ENCODE measurements around the gene PTMS.

PTMS gene

DNA sequence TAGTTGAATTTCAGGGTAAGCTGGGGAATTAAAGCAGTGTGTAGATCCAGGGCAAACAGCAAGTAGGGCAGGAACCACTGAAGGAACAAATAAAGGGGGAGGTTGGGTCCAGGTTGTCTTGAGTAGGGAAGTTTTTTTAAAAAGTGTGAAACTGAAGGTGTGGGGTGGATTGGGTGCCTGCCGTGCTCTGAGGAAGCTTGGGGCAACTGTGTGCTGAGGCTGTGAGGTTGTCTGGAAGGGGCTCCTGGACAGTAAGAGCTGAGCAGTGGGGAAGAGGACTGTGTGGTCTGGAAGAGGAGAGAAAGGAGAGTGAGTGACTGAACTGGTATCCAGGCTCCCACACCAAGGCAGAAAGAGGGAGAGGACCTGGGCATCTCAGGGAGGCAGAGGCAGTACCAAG lies 44.6 kb downstream of the PTMS start:
- H2AFZ ChIP-seq (ENCODE audit: low read length): peak overlapping the region; percentile 53
- H2BK120ac ChIP-seq (ENCODE audit: low read depth, low read length): no peak overlapping the region
- H3K27ac ChIP-seq (replicated peaks; ENCODE audit: low read length): no peak overlapping the region
- H2BK5ac ChIP-seq (ENCODE audit: low read length): no peak overlapping the region
- H3K36me3 ChIP-seq (replicated peaks in 1 of 2; ENCODE audit: control insufficient read depth in 2 of 2, insufficient read depth in 2 of 2, low read length in 2 of 2): no peaks in the 10 kb centered on the region
- H3K23ac ChIP-seq (ENCODE audit: low read depth, low read length, poor library complexity): no peak overlapping the region
- no peak overlapping the region for H4K91ac ChIP-seq (ENCODE audit: low read depth, low read length, poor library complexity)
- no peak overlapping the region for H3K9ac ChIP-seq (ENCODE audit: low read depth, low read length, poor library complexity)
- no peak for DNase-seq (ENCODE audit: low spot score)
- no peak overlapping the region for H3K4me2 ChIP-seq (ENCODE audit: insufficient read depth, low read length, poor library complexity, severe bottlenecking)
- H2BK15ac ChIP-seq (ENCODE audit: low read length): no peak overlapping the region
- H3K4me1 ChIP-seq (ENCODE audit: control insufficient read depth in 2 of 2, insufficient read depth in 1 of 2, low read depth in 1 of 2, low read length in 2 of 2): no peaks in the 10 kb centered on the region
- H3K14ac ChIP-seq (ENCODE audit: low read length): no peak overlapping the region
- no peak overlapping the region for H3K4ac ChIP-seq (ENCODE audit: low read length)
- H3K27me3 ChIP-seq (ENCODE audit: control insufficient read depth in 3 of 3, insufficient read depth in 3 of 3, low read depth in 1 of 3, low read length in 3 of 3): no peaks in the 10 kb centered on the region
- H3K18ac ChIP-seq (ENCODE audit: low read length): no peak overlapping the region
- H2BK12ac ChIP-seq (ENCODE audit: low read length): no peak overlapping the region
- H3K9me3 ChIP-seq (replicated peaks in 1 of 2; ENCODE audit: control insufficient read depth in 2 of 2, insufficient read depth in 1 of 2, low read depth in 1 of 2, low read length in 2 of 2): no peaks in the 10 kb centered on the region
- no peak overlapping the region for H2AK5ac ChIP-seq (ENCODE audit: low read depth, low read length)
- no peaks in the 10 kb centered on the region for H3K79me1 ChIP-seq (ENCODE audit: low read depth, low read length)
- H3K4me3 ChIP-seq (ENCODE audit: low read length in 2 of 2): no peak overlapping the region
- H4K8ac ChIP-seq (ENCODE audit: low read depth, low read length): no peak overlapping the region
- WGBS, 2 donors (ENCODE audit: extremely low coverage in 2 of 2, insufficient read length in 2 of 2, insufficient replicate concordance in 1 of 2): no CpG with 5 or more reads among the region's 1 CpG

DNA sequence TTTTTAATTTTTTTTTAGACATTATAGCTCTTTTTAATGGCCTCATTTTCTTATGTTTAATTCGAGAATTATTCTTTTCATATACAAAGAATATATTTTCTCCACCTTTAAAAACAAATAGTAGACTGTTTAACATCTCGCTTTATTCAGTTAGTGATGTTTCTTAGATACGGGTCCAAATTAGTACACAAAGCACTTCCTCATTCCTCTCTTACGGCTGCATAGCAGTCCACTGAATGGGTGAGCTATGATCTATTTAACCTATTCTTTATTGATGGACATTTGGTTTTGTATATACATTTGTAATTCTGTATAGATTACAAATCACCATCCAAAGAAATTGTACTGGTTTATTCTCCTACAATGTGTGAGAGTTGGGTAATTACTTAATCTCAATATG lies 47.2 kb downstream of the PTMS start:
- DNase-seq (ENCODE audit: low spot score): no peak
- Histone ChIP-seq H3K4ac (ENCODE audit: low read length) (no peak overlapping the region), H2AFZ (ENCODE audit: low read length) (no peak overlapping the region), H3K9ac (ENCODE audit: low read depth, low read length, poor library complexity) (no peak overlapping the region), H2AK5ac (ENCODE audit: low read depth, low read length) (no peak overlapping the region), H3K79me1 (ENCODE audit: low read depth, low read length) (peaks cover 2% of the 10 kb centered on the region), H3K23ac (ENCODE audit: low read depth, low read length, poor library complexity) (no peak overlapping the region), H4K8ac (ENCODE audit: low read depth, low read length) (no peak overlapping the region), H2BK5ac (ENCODE audit: low read length) (no peak overlapping the region), H3K9me3 (replicated peaks in 1 of 2; ENCODE audit: control insufficient read depth in 2 of 2, insufficient read depth in 1 of 2, low read depth in 1 of 2, low read length in 2 of 2) (peaks cover 0 to 4% of the 10 kb centered on the region in 2 donors), H3K4me2 (ENCODE audit: insufficient read depth, low read length, poor library complexity, severe bottlenecking) (no peak overlapping the region), H3K18ac (ENCODE audit: low read length) (no peak overlapping the region), H3K27me3 (ENCODE audit: control insufficient read depth in 3 of 3, insufficient read depth in 3 of 3, low read depth in 1 of 3, low read length in 3 of 3) (no peaks in the 10 kb centered on the region), H2BK15ac (ENCODE audit: low read length) (no peak overlapping the region), H3K4me3 (ENCODE audit: low read length in 2 of 2) (no peak overlapping the region), H2BK12ac (ENCODE audit: low read length) (no peak overlapping the region), H3K4me1 (ENCODE audit: control insufficient read depth in 2 of 2, insufficient read depth in 1 of 2, low read depth in 1 of 2, low read length in 2 of 2) (peaks cover 9 to 10% of the 10 kb centered on the region in 2 donors), H3K14ac (ENCODE audit: low read length) (no peak overlapping the region), H3K36me3 (replicated peaks in 1 of 2; ENCODE audit: control insufficient read depth in 2 of 2, insufficient read depth in 2 of 2, low read length in 2 of 2) (no peaks in the 10 kb centered on the region), H2BK120ac (ENCODE audit: low read depth, low read length) (no peak overlapping the region), H3K27ac (replicated peaks; ENCODE audit: low read length) (no peak overlapping the region), H4K91ac (ENCODE audit: low read depth, low read length, poor library complexity) (no peak overlapping the region)
- WGBS, 2 donors (ENCODE audit: extremely low coverage in 2 of 2, insufficient read length in 2 of 2, insufficient replicate concordance in 1 of 2): no CpG with 5 or more reads among the region's 4 CpGs

- Histone ChIP-seq H3K27ac (replicated peaks; ENCODE audit: low read length) (no peak overlapping the region), H4K91ac (ENCODE audit: low read depth, low read length, poor library complexity) (no peak overlapping the region), H4K8ac (ENCODE audit: low read depth, low read length) (no peak overlapping the region), H3K18ac (ENCODE audit: low read length) (no peak overlapping the region), H2BK12ac (ENCODE audit: low read length) (no peak overlapping the region), H2BK120ac (ENCODE audit: low read depth, low read length) (no peak overlapping the region), H3K36me3 (replicated peaks in 1 of 2; ENCODE audit: control insufficient read depth in 2 of 2, insufficient read depth in 2 of 2, low read length in 2 of 2) (no peaks in the 10 kb centered on the region), H3K9ac (ENCODE audit: low read depth, low read length, poor library complexity) (no peak overlapping the region), H3K4ac (ENCODE audit: low read length) (no peak overlapping the region), H3K4me2 (ENCODE audit: insufficient read depth, low read length, poor library complexity, severe bottlenecking) (no peak overlapping the region), H3K4me1 (ENCODE audit: control insufficient read depth in 2 of 2, insufficient read depth in 1 of 2, low read depth in 1 of 2, low read length in 2 of 2) (peaks cover 35% of the 10 kb centered on the region in 2 donors), H3K23ac (ENCODE audit: low read depth, low read length, poor library complexity) (no peak overlapping the region), H2AK5ac (ENCODE audit: low read depth, low read length) (no peak overlapping the region), H2BK5ac (ENCODE audit: low read length) (no peak overlapping the region), H2AFZ (ENCODE audit: low read length) (no peak overlapping the region), H3K27me3 (ENCODE audit: control insufficient read depth in 3 of 3, insufficient read depth in 3 of 3, low read depth in 1 of 3, low read length in 3 of 3) (no peaks in the 10 kb centered on the region), H3K14ac (ENCODE audit: low read length) (no peak overlapping the region), H3K9me3 (replicated peaks in 1 of 2; ENCODE audit: control insufficient read depth in 2 of 2, insufficient read depth in 1 of 2, low read depth in 1 of 2, low read length in 2 of 2) (peaks cover 0 to 4% of the 10 kb centered on the region in 2 donors), H3K4me3 (ENCODE audit: low read length in 2 of 2) (no peak overlapping the region), H2BK15ac (ENCODE audit: low read length) (no peak overlapping the region), H3K79me1 (ENCODE audit: low read depth, low read length) (peaks cover 2% of the 10 kb centered on the region)
- no peak for DNase-seq (ENCODE audit: low spot score)
- no CpG with 5 or more reads among the region's 3 CpGs for WGBS, 2 donors (ENCODE audit: extremely low coverage in 2 of 2, insufficient read length in 2 of 2, insufficient replicate concordance in 1 of 2)
These were observed 50.4 kb downstream of the PTMS start for GRCh38 chr12:6816598-6816997.

GRCh38 chr12:6817098-6817497 lies 50.9 kb downstream of the PTMS start:
- no peak overlapping the region for H2AFZ ChIP-seq (ENCODE audit: low read length)
- peaks cover 38% of the 10 kb centered on the region in 2 donors for H3K4me1 ChIP-seq (ENCODE audit: control insufficient read depth in 2 of 2, insufficient read depth in 1 of 2, low read depth in 1 of 2, low read length in 2 of 2)
- no peak overlapping the region for H3K4me2 ChIP-seq (ENCODE audit: insufficient read depth, low read length, poor library complexity, severe bottlenecking)
- peak overlapping the region; percentile 33 for H2BK5ac ChIP-seq (ENCODE audit: low read length)
- H2BK15ac ChIP-seq (ENCODE audit: low read length): no peak overlapping the region
- H2BK120ac ChIP-seq (ENCODE audit: low read depth, low read length): no peak overlapping the region
- H4K8ac ChIP-seq (ENCODE audit: low read depth, low read length): no peak overlapping the region
- H3K27ac ChIP-seq (replicated peaks; ENCODE audit: low read length): no peak overlapping the region
- no peak overlapping the region for H3K9ac ChIP-seq (ENCODE audit: low read depth, low read length, poor library complexity)
- no peaks in the 10 kb centered on the region for H3K27me3 ChIP-seq (ENCODE audit: control insufficient read depth in 3 of 3, insufficient read depth in 3 of 3, low read depth in 1 of 3, low read length in 3 of 3)
- H3K23ac ChIP-seq (ENCODE audit: low read depth, low read length, poor library complexity): no peak overlapping the region
- no peak overlapping the region for H3K14ac ChIP-seq (ENCODE audit: low read length)
- no peak overlapping the region for H3K18ac ChIP-seq (ENCODE audit: low read length)
- DNase-seq (ENCODE audit: low spot score): no peak
- no peak overlapping the region for H4K91ac ChIP-seq (ENCODE audit: low read depth, low read length, poor library complexity)
- H2AK5ac ChIP-seq (ENCODE audit: low read depth, low read length): peak overlapping the region; percentile 3
- peaks cover 0 to 4% of the 10 kb centered on the region in 2 donors for H3K9me3 ChIP-seq (replicated peaks in 1 of 2; ENCODE audit: control insufficient read depth in 2 of 2, insufficient read depth in 1 of 2, low read depth in 1 of 2, low read length in 2 of 2)
- H2BK12ac ChIP-seq (ENCODE audit: low read length): peak overlapping the region; percentile 51
- no peak overlapping the region for H3K4me3 ChIP-seq (ENCODE audit: low read length in 2 of 2)
- no peak overlapping the region for H3K4ac ChIP-seq (ENCODE audit: low read length)
- no CpG with 5 or more reads among the region's 8 CpGs for WGBS, 2 donors (ENCODE audit: extremely low coverage in 2 of 2, insufficient read length in 2 of 2, insufficient replicate concordance in 1 of 2)
- peaks cover 2% of the 10 kb centered on the region for H3K79me1 ChIP-seq (ENCODE audit: low read depth, low read length)
- no peaks in the 10 kb centered on the region for H3K36me3 ChIP-seq (replicated peaks in 1 of 2; ENCODE audit: control insufficient read depth in 2 of 2, insufficient read depth in 2 of 2, low read length in 2 of 2)

Measured in neuronal stem cell (in vitro differentiated cells).